Measurements from ENCODE around the gene MED15. TPM values are rescaled to one million over a fixed set of nuclear protein-coding genes. Genes with fewer than 3 reads are reported as not detected.

The MED15 gene
- total RNA-seq, 4 donors from 2014 or later: 40.3 to 69.6 (median 49.2) TPM

DNA sequence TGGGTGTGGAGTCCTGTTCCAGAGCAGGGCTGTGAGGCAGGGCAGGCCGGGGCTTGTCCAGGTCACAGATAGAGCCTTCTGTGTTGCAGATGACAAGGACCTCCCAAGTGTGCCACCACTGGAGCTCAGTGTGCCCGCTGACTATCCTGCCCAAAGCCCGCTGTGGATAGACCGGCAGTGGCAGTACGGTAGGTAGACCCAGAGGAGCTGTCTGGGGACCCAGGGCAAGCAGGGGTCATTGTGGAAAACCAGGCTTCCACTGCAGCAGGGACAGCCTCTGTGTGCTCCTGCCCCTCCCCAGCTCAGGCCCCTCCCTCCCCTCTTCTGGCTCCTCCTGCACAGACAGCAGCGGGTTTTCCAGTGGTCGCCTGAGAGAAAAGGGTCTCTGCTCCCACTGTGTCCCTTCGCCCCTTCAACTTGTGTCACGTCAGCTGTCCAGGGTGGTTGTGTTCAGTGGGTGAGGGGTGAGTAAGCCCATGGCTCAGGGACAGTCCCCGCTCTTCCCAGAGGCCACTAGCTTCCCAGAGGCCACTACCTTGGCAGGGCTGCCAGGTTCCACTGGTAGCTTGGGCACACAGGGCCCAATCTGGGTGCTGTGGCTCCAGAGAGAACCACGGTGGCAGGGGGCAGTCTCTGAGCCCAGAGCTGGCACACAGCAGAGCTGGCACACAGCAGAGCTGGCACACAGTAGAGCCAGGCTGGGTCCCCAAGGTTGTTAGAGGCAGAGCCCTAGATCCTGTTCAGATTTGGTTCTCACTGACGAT is 78.4 kb downstream of the MED15 start:
- intact Hi-C loops (cut with DNase I; ENCODE audit: low total_unique reads): no loop called here
- no peak overlapping the region for H3K4me3 ChIP-seq (ENCODE audit: low read depth, poor library complexity, severe bottlenecking)
- no peak for TF ChIP-seq POLR2A (IDR thresholded peaks at IDR 0.05)
- no peak for DNase-seq (ENCODE audit: low spot score in 2 of 2)
- 59 to 75% methylated on average over 6 to 9 of the region's 12 CpGs for WGBS, 2 donors

- WGBS, 2 donors: 50 to 86% methylated on average over 21 to 22 of the region's 22 CpGs
- H3K4me3 ChIP-seq (ENCODE audit: low read depth, poor library complexity, severe bottlenecking): no peak overlapping the region
- DNase-seq (ENCODE audit: low spot score in 2 of 2): no peak
- intact Hi-C loops (cut with DNase I; ENCODE audit: low total_unique reads): no loop called here
- TF ChIP-seq POLR2A (IDR thresholded peaks at IDR 0.05): no peak
- no peak for TF ChIP-seq CTCF (IDR thresholded peaks at IDR 0.05)
These were observed 79.0 kb downstream of the MED15 start for GRCh38 chr22:20586403-20586745.

GRCh38 chr22:20587206-20587958 is 80.0 kb downstream of the MED15 start:
- TF ChIP-seq CTCF (IDR thresholded peaks at IDR 0.05) (no peak), POLR2A (IDR thresholded peaks at IDR 0.05) (no peak)
- intact Hi-C loops (cut with DNase I; ENCODE audit: low total_unique reads): no loop called here
- no peak for DNase-seq (ENCODE audit: low spot score in 2 of 2)
- H3K4me3 ChIP-seq (ENCODE audit: low read depth, poor library complexity, severe bottlenecking): no peak overlapping the region
- WGBS, 2 donors: 82 to 85% methylated on average over 13 to 17 of the region's 17 CpGs

DNA sequence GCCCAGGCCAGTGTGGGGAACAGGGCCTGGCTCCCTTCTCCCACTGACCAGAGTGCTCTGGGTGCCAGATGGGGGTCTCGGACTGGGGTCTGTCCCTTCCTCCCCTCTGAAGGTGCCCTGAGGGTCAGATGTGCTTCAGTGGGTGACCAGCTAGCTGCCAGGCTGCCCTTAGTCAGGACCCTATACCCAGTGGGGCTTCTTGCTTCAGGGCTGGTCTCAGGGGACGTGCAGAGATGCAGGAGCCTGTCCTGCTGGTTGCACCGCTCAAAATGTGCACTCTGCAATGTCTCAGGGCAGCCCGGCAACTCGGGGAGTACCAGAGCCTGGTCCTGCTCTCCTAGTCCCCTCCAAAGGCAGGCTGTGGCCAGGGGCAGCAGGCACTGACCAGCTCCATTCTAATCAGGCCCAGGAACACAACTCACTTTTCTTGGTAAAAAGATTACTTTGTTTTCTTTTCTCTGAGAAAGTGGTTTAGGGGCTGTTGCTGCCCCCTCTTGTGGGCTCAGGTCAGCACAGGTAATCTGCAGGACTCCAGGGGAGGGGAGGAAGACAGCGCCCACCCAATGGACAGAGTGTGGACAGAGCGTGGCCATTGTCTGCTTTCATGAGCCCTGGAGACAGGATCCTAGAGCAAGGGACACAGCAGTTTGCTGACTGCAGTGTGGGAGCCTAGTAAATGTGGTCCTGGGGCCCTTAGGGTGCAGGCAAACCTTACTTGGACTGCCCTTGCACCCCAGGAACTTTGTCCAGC is 80.9 kb downstream of the MED15 start:
- intact Hi-C loops (cut with DNase I; ENCODE audit: low total_unique reads): loop anchor here (2.0 kb wide), 1 partner anchor 31 kb away; no protein-coding TSS in a partner anchor
- WGBS, 2 donors: 73 to 82% methylated on average over 6 to 7 of the region's 7 CpGs
- no peak for DNase-seq (ENCODE audit: low spot score in 2 of 2)
- no peak overlapping the region for H3K4me3 ChIP-seq (ENCODE audit: low read depth, poor library complexity, severe bottlenecking)
- TF ChIP-seq CTCF (IDR thresholded peaks at IDR 0.05) (no peak), POLR2A (IDR thresholded peaks at IDR 0.05) (no peak)

- no peak for TF ChIP-seq CTCF (IDR thresholded peaks at IDR 0.05)
- no peak for TF ChIP-seq POLR2A (IDR thresholded peaks at IDR 0.05)
- intact Hi-C loops (cut with DNase I; ENCODE audit: low total_unique reads): loop anchor here (2.0 kb wide), 1 partner anchor 32 kb away; no protein-coding TSS in a partner anchor
- H3K4me3 ChIP-seq (ENCODE audit: low read depth, poor library complexity, severe bottlenecking): no peak overlapping the region
- WGBS, 2 donors: 24 to 36% methylated on average over 12 to 13 of the region's 13 CpGs
- no peak for DNase-seq (ENCODE audit: low spot score in 2 of 2)
These were observed 81.6 kb downstream of the MED15 start for GRCh38 chr22:20588843-20589581.

Measured in lower leg skin (tissue), 4 donors.